PC-3 (cell line): ENCODE data around the gene PIAS2.

Source experiments
- EZH2 ChIP-seq: fragments of 300-600 bp; sonication (generic); IDR thresholded peaks from one replicate; pipeline ENCODE4 v1.6.1; 2017; ENCODE audit warnings: antibody characterized with exemption, mild to moderate bottlenecking, low read length; ENCODE audit not compliant: unreplicated experiment
- EZH2phosphoT487 ChIP-seq: fragments of 300-600 bp; sonication (generic); IDR thresholded peaks from 2 replicates; pipeline ENCODE4 v1.6.1; 2018; ENCODE audit warnings: mild to moderate bottlenecking, antibody characterized with exemption, low read length, borderline replicate concordance
- TF ChIP-seq, protein P1 (sequence below): fragments of 300-600 bp; sonication (generic); conservative IDR thresholded peaks from 2 replicates; pipeline ENCODE4 v1.5.1; 2017; ENCODE audit warnings: antibody characterized with exemption, low read depth, mild to moderate bottlenecking, low read length

DNA sequence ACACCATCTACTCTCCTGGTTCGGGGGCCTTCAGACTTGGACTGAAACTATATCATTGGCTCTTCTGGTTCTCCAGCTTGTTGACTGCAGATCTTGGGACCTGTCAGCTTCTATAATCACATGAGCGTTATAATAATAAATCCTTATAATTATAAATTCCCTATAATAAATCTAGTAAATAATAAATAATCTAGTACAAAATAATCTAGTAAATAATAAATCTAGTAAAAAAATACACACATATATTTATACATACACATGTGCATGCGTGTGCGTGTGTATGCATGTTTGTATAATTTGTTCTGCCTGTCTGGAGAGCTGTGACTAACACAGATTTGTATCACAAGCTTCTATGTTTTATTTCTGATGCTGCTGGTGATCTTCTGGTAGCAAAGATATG is 40.9 kb upstream of the PIAS2 start:
- TF ChIP-seq, protein P1, sequence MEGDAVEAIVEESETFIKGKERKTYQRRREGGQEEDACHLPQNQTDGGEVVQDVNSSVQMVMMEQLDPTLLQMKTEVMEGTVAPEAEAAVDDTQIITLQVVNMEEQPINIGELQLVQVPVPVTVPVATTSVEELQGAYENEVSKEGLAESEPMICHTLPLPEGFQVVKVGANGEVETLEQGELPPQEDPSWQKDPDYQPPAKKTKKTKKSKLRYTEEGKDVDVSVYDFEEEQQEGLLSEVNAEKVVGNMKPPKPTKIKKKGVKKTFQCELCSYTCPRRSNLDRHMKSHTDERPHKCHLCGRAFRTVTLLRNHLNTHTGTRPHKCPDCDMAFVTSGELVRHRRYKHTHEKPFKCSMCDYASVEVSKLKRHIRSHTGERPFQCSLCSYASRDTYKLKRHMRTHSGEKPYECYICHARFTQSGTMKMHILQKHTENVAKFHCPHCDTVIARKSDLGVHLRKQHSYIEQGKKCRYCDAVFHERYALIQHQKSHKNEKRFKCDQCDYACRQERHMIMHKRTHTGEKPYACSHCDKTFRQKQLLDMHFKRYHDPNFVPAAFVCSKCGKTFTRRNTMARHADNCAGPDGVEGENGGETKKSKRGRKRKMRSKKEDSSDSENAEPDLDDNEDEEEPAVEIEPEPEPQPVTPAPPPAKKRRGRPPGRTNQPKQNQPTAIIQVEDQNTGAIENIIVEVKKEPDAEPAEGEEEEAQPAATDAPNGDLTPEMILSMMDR = no peak
- TF ChIP-seq EZH2 = no peak
- TF ChIP-seq EZH2phosphoT487 = no peak
